Measurements from ENCODE around the gene PIWIL1.

GRCh38 chr12:130338794-130339601 is 1.3 kb downstream of the PIWIL1 start:
- TF ChIP-seq POLR2A (IDR thresholded peaks at IDR 0.05), result no peak
- no peak for TF ChIP-seq EP300 (IDR thresholded peaks at IDR 0.05)
